ENCODE measurements around the gene KLRG1.

DNA sequence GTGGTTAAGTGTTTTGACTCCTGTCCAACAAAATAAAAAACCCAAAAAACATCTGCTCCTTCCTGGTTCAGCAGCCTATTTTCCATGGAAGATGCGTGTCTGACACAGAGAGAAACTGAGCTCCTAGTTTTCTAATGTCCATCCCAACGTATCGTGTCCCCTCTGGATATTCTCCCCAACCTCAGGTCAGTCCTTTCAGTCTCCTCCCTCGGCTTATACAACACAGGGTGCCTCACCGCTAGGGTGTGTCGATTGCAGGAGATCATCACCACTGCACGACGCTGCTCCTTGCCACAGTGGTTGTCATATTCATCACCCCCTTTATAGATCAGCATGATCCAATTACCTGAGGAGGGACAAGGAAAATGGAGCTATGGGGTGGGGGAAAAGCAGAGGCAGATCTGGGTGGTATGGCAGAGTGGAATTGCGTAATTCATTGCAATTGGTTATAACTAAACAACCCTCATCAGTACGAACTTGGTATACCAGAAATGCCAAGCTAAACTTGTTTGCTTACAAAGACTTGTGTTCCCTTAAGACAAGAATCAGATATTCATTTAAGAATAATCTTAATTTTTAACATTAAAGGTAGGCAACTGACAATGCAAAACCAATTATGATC is 45.7 kb upstream of the KLRG1 start:
- no peak for TF ChIP-seq POLR2A (IDR thresholded peaks at IDR 0.05)
- TF ChIP-seq, protein P1, sequence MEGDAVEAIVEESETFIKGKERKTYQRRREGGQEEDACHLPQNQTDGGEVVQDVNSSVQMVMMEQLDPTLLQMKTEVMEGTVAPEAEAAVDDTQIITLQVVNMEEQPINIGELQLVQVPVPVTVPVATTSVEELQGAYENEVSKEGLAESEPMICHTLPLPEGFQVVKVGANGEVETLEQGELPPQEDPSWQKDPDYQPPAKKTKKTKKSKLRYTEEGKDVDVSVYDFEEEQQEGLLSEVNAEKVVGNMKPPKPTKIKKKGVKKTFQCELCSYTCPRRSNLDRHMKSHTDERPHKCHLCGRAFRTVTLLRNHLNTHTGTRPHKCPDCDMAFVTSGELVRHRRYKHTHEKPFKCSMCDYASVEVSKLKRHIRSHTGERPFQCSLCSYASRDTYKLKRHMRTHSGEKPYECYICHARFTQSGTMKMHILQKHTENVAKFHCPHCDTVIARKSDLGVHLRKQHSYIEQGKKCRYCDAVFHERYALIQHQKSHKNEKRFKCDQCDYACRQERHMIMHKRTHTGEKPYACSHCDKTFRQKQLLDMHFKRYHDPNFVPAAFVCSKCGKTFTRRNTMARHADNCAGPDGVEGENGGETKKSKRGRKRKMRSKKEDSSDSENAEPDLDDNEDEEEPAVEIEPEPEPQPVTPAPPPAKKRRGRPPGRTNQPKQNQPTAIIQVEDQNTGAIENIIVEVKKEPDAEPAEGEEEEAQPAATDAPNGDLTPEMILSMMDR (IDR thresholded peaks at IDR 0.05 in 8 of 11, conservative IDR thresholded peaks at IDR 0.05 in 3 of 11), result no peak
- no peak for TF ChIP-seq POLR2AphosphoS5 (IDR thresholded peaks at IDR 0.05)
